ACHN (cell line): ENCODE results near the gene SPATS2L.
"Not testable (repeated sequence)": the region's sequence is repeated elsewhere in the genome, so short reads cannot be mapped to it uniquely, and the experiment has no call there.

Experiments
- DNase-seq: peaks from one replicate; pipeline ENCODE4 v3.0.0-alpha.2; 2015
- in situ Hi-C: cut with HindIII; loops from 2 replicates; pipeline ENCODE4 v1.10.0; 2017; ENCODE audit warnings: low sequenced_read_pairs, low pct_ligation_motif_present, low pct_unique_long_range_greater_than_20kb

The SPATS2L gene

GRCh38 chr2:200340508-200341224 lies 34.2 kb downstream of the SPATS2L start:
- in situ Hi-C loops = no loop called here
- DNase-seq = no peak

- DNase-seq = no peak
- in situ Hi-C loops = no loop called here
These were observed 34.9 kb downstream of the SPATS2L start for GRCh38 chr2:200341376-200341775.

GRCh38 chr2:200342235-200342634 lies 35.7 kb downstream of the SPATS2L start:
- DNase-seq = no peak
- in situ Hi-C loops = no loop called here

DNA sequence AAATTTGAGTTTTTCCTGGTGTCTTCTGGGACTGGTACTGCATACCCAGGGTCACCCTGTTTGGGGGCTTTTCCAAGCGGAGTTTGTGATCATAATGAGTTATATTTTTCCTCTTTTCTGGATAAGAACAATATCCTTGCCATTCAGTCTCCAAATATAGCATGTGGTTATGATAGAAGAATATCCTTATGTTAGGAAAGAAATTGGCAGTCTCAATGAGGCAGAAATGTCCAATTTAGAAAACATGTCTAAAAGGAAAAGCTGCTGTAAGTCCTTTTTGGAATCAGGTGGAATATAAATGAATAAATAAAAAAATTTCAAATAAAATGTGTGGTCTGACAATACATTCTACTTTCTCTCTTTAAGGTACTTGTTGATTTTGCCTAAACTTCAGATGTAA lies 36.2 kb downstream of the SPATS2L start:
- DNase-seq = no peak
- in situ Hi-C loops = no loop called here

- DNase-seq, in situ Hi-C loops: not testable (repeated sequence)
These were observed 37.7 kb downstream of the SPATS2L start for GRCh38 chr2:200344202-200344601.

DNA sequence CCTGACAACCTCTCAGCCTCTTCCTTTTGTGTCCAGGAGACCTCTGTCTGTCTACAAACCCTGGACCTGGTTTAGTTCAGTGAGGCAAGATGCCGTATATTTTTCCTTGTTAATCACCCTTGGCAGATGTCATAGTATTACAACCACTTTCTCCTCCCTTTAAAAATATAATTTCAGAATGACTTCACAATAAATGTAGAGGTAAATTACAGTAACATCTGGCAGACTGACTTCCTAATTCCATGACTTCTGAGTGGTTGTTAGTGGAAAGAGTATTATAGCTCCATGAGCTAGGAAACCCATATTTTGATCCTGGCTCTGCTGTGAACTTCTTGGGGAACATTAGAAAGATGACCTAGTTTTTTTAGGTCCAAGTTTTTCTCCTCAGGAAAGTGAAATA lies 39.5 kb downstream of the SPATS2L start:
- DNase-seq = no peak
- in situ Hi-C loops = no loop called here

- no peak for DNase-seq
These were observed 40.8 kb downstream of the SPATS2L start for GRCh38 chr2:200347301-200347700.

DNA sequence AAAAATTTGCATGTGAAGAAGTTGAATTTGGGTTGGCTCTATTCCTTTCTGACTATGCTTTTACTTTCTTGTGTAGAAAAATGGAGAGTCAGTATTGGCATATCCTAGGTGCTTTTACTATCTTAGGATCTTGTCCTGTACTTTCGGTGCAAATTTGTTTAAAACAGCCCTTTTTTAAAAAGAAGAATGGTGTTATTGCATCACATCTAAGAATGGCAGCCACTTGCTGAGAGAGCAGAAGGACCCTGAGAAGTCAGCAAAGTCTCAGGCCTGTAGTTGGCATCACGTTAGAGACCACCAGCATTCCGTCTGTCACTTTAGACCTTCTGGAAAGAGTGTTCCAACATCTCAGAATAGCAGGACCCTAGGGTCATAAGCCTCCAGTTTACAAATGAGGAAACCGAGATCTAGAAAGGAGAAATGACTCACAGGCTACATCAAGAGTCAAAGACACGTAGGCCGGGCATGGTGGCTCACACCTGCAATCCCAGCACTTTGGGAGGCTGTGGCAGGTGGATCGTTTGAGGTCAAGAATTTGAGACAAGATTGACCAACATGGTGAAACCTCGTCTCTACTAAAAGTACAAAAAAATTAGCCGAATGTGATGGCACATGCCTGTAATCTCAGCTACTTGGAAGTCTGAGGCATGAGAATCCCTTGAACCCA lies 42.5 kb downstream of the SPATS2L start:
- no peak for DNase-seq
- in situ Hi-C loops = no loop called here

More at GRCh38 chr2:200347301-200347700, 40.8 kb downstream of the SPATS2L start:
- in situ Hi-C loops = no loop called here

DNA sequence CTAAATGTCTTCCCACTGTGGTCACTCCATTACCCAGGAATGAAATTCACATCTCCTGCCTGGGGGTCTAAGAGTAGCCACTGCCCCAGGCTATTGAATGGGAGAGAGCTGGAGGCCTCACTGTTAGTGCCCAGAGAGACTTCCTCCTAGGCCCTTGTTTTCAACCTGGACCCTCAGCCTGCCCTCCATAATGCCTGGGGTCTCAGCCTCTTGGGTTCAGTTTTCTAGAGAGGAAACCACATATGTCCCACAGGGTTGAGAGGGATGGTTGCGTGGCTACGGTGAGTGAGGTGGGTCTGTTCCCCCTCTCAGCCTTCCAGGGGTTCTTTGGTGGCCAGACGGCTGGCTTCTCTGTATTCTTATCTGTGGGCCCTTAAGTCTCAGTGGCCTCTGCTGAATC lies 43.4 kb downstream of the SPATS2L start:
- in situ Hi-C loops = no loop called here
- DNase-seq = no peak

GRCh38 chr2:200350850-200351285 lies 44.4 kb downstream of the SPATS2L start:
- in situ Hi-C loops = no loop called here
- DNase-seq = no peak

DNA sequence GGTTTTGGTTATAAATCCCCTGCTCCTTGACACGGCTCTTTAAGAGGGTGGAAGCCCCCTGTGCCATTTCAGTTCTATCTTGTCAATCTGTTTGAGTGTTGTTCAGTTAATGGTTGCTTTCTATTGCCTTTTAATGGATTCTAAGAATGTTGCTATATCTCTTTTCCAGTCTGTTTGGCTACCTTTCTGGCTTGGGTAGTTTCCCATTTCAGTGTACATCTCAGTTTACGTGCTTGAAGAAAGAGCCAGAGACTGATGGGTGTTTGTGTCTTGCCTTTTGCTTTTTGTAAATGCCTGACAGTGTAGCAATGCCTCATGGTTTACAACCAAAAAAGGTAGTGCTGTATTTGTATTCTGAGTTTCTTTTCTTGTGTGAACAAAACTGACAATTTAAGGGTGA lies 45.3 kb downstream of the SPATS2L start:
- in situ Hi-C loops = no loop called here
- no peak for DNase-seq

GRCh38 chr2:200352636-200353035 lies 46.1 kb downstream of the SPATS2L start:
- in situ Hi-C loops = no loop called here
- DNase-seq = peak; percentile 46

- DNase-seq = no peak
- in situ Hi-C loops = no loop called here
These were observed 46.6 kb downstream of the SPATS2L start for GRCh38 chr2:200353120-200353519.

- in situ Hi-C loops = no loop called here
- DNase-seq = no peak
These were observed 47.4 kb downstream of the SPATS2L start for GRCh38 chr2:200353874-200354273.

DNA sequence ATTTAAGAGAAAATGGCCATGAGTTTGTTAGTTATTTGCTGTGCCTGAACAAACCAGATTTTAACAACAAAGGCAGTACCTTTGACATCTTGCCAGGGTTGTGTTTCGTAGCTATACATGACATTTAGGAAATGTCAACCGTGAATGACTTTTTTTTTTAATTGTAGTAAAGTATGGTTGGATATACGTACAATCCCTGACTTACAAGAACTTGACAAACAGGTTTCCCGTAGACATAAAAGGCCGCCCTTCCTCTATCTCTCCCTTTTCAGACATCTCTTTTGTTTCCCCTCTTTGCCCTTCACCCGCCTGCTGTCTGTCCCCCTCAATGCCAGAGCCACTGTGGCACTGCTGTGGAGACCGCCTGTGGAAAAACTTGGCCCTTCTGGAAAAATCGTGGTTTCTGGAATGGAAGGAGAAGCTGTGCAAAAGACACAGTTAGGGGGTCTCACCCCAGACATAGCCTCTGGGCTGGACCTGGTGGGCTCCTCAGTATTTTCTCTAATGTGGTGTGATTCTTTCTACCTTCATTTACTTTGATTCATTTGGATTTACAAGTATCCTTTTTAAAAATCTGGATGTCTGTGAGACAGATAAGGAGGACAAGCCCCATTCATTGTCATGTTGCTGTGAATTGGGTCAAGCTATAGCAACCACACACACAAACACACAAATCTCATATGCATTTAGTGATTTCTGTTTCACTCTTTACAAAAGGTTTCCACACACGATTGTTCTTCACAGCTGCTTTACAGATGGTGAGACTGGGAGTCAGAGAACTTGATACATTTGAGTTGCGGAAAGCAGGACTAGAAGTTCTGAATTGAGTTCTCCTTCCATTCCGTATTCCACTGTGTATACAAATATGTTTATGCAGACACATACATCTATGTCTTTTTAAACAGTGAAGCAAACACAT lies 48.6 kb downstream of the SPATS2L start:
- no peak for DNase-seq
- in situ Hi-C loops = no loop called here

DNA sequence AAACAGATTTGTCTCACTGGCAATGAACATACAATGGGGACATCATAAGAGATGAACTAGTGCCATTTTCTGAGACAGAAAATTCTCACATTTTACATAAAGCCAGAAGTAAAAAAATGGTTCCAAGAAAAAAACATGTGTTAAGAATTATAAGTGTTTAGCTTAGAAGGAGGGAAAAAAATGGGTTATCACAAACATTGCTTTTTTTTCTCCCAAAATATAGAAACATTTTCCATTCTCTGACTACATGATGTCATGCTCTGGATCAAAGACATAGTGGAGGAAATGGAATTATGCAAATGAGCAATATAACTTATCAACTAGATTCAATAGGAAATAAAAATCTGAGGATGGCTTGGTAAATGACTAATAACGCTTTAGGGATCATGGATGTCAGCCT lies 49.8 kb downstream of the SPATS2L start:
- in situ Hi-C loops = no loop called here
- DNase-seq = no peak

DNA sequence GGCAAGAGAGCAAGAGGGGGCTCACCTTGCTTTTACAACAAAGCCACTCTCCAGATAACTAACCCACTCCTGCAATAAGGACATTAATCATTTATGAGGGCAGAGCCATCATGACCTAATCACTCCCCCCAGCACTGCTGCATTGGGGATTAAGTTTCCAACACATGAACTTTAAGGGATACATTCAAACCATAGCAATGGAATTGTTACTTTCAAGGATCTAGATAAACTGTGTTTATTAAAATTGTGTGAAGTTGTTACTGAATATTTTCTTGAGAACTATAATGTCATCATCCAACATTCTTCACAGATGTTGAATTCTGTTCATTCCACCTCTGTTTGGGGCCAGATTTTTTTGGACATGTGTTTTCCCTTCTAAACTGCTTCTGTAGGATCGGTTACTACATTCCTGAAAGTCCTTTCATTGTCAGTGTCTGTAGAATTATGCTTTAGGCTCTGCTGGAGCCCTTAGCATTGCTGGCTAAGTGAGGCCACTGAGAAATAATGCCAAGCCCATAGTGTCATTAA lies 50.4 kb downstream of the SPATS2L start:
- no peak for DNase-seq
- in situ Hi-C loops = no loop called here

DNA sequence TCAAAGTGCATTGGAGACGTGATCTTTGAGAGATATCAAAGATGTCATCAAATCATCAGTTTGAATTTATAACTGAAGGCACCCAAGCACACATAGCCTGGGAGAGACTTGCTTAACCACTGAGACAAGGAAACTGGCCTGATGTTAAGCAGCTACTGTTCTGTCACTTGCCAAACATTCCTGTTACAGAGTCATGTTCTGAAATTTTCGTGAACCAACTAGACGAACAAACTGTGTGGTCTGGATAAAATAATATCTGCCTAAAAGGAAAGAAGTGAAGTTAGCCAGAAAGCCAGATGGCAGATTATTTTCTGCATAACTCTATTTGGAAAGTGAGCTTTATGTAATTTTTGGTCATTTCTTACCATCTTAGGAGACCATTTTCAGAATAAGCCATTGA lies 51.4 kb downstream of the SPATS2L start:
- no peak for DNase-seq
- in situ Hi-C loops = no loop called here

GRCh38 chr2:200359552-200359951 lies 53.1 kb downstream of the SPATS2L start:
- in situ Hi-C loops = no loop called here

More at GRCh38 chr2:200359552-200359951, 53.1 kb downstream of the SPATS2L start:
- DNase-seq = no peak
